ENCODE measurements around the gene UGT2B10.

Gene UGT2B10

GRCh38 chr4:68869274-68869773 lies 53.5 kb downstream of the UGT2B10 start:
- DNase-seq (ENCODE audit: low read depth in 4 of 4, low spot score in 1 of 4) = no peak

- DNase-seq (ENCODE audit: low read depth in 4 of 4, low spot score in 1 of 4) = no peak
Observed at GRCh38 chr4:68871809-68872642, 56.2 kb downstream of the UGT2B10 start.

GRCh38 chr4:68872643-68873502 lies 57.1 kb downstream of the UGT2B10 start:
- DNase-seq (ENCODE audit: low read depth in 4 of 4, low spot score in 1 of 4) = no peak

- no peak for DNase-seq (ENCODE audit: low read depth in 4 of 4, low spot score in 1 of 4)
Observed at GRCh38 chr4:68874507-68874906, 58.7 kb downstream of the UGT2B10 start.

GRCh38 chr4:68877555-68877954 lies 61.8 kb downstream of the UGT2B10 start:
- no peak for DNase-seq (ENCODE audit: low read depth in 4 of 4, low spot score in 1 of 4)

- no peak for DNase-seq (ENCODE audit: low read depth in 4 of 4, low spot score in 1 of 4)
Observed at GRCh38 chr4:68878048-68878447, 62.3 kb downstream of the UGT2B10 start.
